HEK293T (cell line): Measurements from ENCODE around the gene SYCN.

Experiments used
- ARNT ChIP-seq: fragments of 450-650 bp; IDR thresholded peaks from 2 replicates; pipeline ENCODE4 v1.6.1; 2017; ENCODE audit warnings: mild to moderate bottlenecking
- BHLHE40 ChIP-seq: fragments of 450-650 bp; IDR thresholded peaks from 2 replicates; pipeline ENCODE4 v1.6.1; 2016; ENCODE audit warnings: mild to moderate bottlenecking, moderate library complexity, borderline replicate concordance
- ELF4 ChIP-seq: fragments of 450-650 bp; IDR thresholded peaks from 2 replicates; pipeline ENCODE4 v1.6.1; 2017; ENCODE audit warnings: antibody characterized with exemption
- FOXA1 ChIP-seq: fragments of 450-650 bp; IDR thresholded peaks from 2 replicates; pipeline ENCODE4 v1.6.1; 2016; ENCODE audit warnings: mild to moderate bottlenecking
- FOXK2 ChIP-seq: fragments of 450-650 bp; IDR thresholded peaks from 2 replicates; pipeline ENCODE4 v1.6.1; 2016; ENCODE audit warnings: mild to moderate bottlenecking
- FOXM1 ChIP-seq: fragments of 450-650 bp; IDR thresholded peaks from 2 replicates; pipeline ENCODE4 v1.6.1; 2017; ENCODE audit warnings: mild to moderate bottlenecking, borderline replicate concordance
- LEF1 ChIP-seq: fragments of 450-650 bp; IDR thresholded peaks from 2 replicates; pipeline ENCODE4 v1.6.1; 2017; ENCODE audit warnings: mild to moderate bottlenecking, borderline replicate concordance
- NFRKB ChIP-seq: fragments of 450-650 bp; IDR thresholded peaks from 2 replicates; pipeline ENCODE4 v1.6.1; 2016; ENCODE audit warnings: mild to moderate bottlenecking, moderate library complexity
- SP1 ChIP-seq: fragments of 450-650 bp; IDR thresholded peaks from 2 replicates; pipeline ENCODE4 v1.6.1; 2017
- SUZ12 ChIP-seq: fragments of 450-650 bp; IDR thresholded peaks from 2 replicates; pipeline ENCODE4 v1.6.1; 2016; ENCODE audit warnings: mild to moderate bottlenecking

GRCh38 chr19:39166571-39167391 is 37.3 kb downstream of the SYCN start:
- no peak for TF ChIP-seq LEF1
- TF ChIP-seq NFRKB, result no peak
- TF ChIP-seq SUZ12, result no peak
- no peak for TF ChIP-seq SP1
- TF ChIP-seq FOXK2, result no peak
- TF ChIP-seq FOXA1, result no peak
- no peak for TF ChIP-seq BHLHE40
- no peak for TF ChIP-seq FOXM1
- no peak for TF ChIP-seq ARNT
- no peak for TF ChIP-seq ELF4
